ENCODE data around the gene CATSPERZ.
"Not testable (repeated sequence)": the region's sequence is repeated elsewhere in the genome, so short reads cannot be mapped to it uniquely, and the experiment has no call there.

CATSPERZ gene

DNA sequence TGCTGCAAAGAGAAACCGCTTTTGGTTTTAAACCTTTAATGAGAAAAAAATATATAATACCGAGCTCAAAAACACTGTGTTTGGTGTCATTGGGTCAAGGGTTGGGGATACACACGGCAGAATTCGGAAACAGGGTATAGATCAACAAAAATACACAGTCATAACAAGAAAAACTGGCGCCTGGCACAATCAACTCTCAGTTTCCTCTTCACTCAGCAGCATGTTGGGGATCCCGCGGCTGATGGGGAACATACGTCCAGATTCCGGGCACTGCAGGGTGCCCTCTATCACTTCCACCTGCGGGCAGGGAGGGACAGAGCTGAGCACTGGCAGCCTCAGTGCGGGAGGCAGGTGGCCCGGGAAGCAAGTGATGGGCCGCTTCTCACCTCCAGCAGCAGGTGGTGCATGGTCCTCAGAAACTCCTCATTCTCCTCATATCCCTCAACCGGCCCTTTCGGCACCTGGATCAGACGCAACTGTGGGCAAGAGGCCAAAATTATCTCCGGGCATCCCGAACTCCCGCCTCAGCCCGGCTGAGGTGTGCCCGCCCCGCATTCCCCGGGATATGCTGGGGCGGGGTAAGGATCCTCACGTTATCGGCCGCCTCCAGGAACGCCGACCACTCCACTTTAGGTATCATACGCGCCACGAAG is 16.6 kb downstream of the CATSPERZ start:
- peak overlapping the region; percentile 95 for H3K4me3 ChIP-seq (ENCODE audit: low read depth, low read length)

DNA sequence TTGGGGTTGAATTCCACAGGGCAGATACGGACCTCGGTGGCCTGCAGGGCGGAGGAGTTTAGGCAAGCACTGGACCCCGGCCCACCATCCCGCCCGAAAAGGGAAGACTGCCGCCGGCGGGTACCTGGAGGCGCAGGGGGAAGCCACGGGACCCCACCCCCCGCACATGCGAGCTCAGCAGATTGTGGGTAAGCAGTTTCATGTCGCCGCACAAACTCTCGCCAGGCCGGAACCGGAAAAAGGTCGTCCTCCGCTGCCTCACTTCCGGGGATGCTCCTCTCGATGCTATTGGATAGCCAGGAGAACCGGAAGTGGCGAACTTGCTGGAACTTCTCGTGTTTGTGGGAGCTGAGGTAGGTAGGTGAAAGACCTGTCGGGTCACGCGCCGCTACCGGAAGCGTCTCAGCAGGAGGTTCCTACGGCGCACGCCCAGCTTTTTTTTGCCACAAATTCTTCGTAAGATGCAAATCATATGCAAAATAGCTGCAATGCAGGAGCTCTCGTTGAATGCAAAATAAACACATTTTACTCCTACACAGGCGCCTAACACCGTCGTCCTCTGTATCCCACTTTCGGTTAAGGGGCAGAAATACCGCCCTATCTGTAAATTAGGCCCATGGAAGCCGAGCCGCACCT is 17.3 kb downstream of the CATSPERZ start, which contains the start of gene TRMT112:
Gene TRMT112, minus strand, starts transcription at position 235 of the 636 bp plus-strand sequence. Its CDS starts 33 bp downstream, at position 202.
- H3K4me3 ChIP-seq (ENCODE audit: low read depth, low read length), result peak within 1 kb of the TSS; percentile 95

DNA sequence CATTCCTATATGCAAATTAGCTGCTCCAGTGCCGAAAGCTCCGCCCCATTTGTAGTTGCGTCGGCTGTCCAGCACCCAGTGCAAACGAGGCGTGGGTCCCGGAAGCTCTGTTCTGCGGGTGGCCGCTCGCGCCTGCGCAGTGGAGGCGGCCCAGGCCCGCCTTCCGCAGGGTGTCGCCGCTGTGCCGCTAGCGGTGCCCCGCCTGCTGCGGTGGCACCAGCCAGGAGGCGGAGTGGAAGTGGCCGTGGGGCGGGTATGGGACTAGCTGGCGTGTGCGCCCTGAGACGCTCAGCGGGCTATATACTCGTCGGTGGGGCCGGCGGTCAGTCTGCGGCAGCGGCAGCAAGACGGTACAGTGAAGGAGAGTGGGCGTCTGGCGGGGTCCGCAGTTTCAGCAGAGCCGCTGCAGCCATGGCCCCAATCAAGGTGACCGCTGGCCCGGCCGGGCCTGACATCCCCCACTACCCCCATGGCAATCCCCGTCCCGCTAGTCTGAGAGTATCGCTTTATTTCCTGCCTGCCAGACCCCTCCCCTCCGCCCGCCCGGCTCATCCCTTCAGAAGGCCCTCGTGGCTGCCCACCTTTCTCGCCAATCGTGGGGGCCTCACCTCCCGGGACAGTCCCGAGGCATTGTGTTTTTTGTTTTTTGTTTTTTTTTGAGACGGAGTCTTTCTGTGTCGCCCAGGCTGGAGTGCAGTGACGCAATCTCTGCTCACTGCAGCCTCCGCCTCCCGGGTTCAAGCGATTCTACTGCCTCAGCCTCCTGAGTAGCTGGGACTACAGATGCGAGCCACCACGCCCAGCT is 18.0 kb downstream of the CATSPERZ start, which contains the start of gene PRDX5:
Gene PRDX5, plus strand, starts transcription at position 161 of the 805 bp plus-strand sequence. Its CDS starts 95 bp downstream, at position 256.
- peak within 1 kb of the TSS; percentile 95 for H3K4me3 ChIP-seq (ENCODE audit: low read depth, low read length)

DNA sequence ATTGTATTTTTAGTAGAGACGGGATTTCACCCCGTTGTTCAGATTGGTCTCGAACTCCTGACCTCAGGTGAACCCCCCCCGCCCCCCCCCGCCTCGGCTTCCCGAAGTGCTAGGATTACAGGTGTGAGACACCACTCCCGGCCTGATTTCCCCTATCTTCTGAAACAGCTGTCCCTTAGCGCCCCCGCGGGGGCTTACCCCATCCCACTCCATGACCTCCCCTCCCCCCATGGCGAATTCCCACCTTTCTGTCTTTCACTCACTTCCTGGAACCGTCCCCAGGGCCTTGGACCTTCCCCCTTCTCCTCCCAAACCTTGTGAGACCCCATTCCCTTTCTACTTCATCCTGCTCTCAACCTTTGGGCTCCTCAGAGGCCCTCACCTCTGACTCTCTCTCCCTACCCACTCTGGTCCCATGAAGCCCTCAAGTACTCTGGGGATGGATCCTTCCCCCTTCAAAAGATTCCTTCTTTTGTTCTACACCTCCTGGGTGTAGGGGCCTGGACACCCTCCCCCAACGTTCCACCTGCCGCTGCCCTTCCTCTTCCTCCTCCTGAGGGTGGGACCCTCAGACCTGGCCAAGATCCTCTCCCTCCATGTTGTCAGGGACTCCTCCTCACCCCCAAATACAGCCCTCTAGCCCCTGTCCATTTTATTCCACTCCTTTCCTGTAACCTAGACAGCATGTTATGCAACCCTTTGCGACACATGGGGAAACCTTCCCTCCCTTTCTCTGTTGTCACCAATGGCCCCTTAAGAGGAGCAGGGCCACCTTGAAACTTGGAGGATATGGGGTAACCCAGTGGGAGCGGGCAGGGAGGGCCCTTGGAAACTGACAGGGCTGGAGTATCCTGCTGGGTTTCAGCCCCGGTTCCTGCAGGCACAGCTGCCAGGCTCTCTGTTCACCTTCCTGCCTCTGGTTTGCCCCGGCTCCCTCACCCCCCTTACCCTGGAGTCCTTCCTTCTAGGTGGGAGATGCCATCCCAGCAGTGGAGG is 18.9 kb downstream of the CATSPERZ start:
- peak overlapping the region; percentile 95 for H3K4me3 ChIP-seq (ENCODE audit: low read depth, low read length)

DNA sequence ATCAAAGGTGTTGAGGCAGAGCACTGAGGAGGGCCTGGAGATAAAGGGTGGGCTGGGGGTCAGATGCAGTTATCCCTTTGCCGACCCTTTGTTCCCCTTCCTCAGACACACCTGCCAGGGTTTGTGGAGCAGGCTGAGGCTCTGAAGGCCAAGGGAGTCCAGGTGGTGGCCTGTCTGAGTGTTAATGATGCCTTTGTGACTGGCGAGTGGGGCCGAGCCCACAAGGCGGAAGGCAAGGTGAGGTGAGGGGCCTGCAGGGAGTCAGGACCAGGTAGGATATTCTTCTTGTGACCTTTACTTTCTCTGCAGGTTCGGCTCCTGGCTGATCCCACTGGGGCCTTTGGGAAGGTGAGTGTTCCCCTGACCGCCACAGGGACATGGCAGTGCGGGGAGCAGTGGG is 20.4 kb downstream of the CATSPERZ start:
- no peak overlapping the region for H3K4me3 ChIP-seq (ENCODE audit: low read depth, low read length)

DNA sequence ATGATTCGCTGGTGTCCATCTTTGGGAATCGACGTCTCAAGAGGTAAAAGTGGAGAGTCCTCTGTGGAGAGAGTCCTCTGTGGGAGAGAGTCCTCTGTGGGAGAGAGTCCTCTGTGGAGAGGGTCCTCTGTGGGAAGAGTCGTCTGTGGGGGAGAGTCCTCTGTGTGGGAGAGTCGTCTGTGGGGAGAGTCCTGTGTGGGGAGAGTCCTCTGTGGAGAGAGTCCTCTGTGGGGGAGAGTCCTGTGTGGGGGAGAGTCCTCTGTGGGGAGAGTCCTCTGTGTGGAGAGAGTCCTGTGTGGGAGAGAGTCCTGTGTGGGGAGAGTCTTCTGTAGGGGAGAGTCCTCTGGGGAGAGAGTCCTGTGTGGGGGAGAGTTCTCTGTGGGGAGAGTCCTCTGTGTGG is 20.9 kb downstream of the CATSPERZ start:
- no peak overlapping the region for H3K4me3 ChIP-seq (ENCODE audit: low read depth, low read length)

DNA sequence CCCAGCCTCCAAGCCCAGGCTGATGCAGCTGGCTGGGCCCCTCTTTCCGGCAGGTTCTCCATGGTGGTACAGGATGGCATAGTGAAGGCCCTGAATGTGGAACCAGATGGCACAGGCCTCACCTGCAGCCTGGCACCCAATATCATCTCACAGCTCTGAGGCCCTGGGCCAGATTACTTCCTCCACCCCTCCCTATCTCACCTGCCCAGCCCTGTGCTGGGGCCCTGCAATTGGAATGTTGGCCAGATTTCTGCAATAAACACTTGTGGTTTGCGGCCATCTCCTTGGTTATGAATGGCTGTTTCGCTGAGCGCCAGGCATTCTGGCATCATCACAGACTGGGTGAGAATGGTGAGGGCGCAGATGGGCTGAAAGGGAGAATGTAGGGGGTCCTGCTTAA is 21.4 kb downstream of the CATSPERZ start:
- no peak overlapping the region for H3K4me3 ChIP-seq (ENCODE audit: low read depth, low read length)

DNA sequence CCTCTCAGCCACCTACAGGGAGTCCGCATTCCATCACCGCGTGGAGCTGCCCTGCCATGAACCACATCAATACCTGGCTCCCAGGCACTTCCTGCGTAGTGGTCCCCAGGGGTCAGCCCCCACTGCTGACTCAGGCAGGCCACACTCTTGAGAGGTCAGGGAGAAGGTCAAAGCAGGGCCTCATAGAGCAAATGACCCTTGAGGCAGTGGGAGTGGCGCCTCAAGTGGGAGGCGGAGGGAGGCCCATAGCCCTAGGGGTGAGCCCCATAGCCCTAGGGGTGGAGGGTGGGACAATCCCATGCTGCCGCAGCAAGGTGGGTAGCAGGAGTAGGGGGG is 22.7 kb downstream of the CATSPERZ start:
- no peak overlapping the region for H3K4me3 ChIP-seq (ENCODE audit: low read depth, low read length)

DNA sequence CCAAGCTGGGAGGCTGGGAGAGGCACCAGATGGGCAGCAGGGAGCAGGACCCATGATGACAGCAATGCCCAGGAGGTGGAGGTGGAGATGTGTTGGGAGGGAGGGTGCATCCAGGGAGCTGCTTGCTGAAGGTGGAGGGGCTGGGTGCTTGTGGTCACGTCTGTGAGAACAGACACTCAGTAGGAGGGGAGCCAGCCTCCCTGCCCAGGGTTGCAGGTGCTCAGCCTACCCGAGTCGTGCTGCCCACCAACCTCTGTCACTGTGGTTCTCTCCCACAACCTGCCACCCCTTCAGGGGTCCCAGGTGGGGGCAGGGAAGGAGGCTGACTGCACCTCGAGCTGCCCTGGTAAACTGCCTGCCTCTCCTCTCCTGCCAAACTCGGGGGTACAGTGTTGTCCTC is 23.2 kb downstream of the CATSPERZ start:
- no peak overlapping the region for H3K4me3 ChIP-seq (ENCODE audit: low read depth, low read length)

DNA sequence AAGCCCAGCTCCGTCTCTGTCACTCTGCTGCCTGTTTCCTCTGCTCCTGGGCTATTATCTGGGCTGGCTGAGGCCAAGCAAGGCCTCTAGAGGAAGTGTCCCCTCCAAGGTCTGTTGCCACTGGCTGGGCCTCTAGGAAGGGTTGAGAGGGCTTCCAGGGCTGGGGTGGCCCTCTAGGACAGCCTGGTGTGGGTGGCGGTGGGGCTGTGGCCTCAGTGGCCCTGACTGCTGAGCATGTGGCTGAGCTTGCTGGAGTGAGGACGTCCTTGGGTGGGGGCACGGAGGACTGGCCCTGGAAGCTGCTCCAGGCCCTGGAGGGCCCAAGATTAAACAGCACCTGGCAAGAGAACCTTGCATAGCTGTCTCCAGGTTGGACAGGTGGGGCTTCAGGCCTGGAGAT is 23.8 kb downstream of the CATSPERZ start:
- H3K4me3 ChIP-seq (ENCODE audit: low read depth, low read length), result not testable (repeated sequence)

DNA sequence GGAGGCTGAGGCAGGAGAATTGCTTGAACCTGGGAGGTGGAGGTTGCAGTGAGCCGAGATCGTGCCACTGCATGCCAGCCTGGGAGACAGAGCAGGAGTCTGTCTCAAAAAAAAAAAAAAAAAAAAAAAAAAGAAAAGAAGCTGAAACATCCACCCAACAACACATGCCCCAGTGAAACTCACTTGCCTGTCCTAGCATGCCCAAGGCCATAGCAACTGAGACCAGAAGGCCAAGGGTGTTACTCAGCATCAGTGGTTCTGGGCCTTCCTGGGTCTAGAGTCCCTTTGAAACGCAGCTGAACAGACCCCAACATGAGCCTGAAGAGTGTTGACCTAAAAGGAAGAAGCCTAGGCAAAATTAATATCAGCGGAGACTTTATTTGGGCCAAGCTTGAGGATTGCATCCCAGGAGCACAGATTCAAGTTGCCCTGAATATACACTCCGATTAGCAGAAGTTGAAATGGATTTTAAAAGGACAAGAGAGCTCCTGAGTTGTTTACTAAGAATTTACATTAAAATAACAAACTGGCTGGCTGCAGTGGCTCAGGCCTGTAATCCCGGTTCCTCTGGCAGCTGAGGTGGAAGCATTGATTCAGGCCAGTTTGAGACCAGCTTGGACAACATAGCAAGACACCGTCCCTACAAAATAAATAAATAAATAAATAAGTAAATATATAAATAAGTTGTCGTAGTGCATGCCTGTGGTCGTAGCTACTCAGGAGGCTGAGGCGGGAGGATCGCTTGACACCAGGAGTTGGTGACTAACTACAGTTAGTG is 24.7 kb downstream of the CATSPERZ start:
- no peak overlapping the region for H3K4me3 ChIP-seq (ENCODE audit: low read depth, low read length)

DNA sequence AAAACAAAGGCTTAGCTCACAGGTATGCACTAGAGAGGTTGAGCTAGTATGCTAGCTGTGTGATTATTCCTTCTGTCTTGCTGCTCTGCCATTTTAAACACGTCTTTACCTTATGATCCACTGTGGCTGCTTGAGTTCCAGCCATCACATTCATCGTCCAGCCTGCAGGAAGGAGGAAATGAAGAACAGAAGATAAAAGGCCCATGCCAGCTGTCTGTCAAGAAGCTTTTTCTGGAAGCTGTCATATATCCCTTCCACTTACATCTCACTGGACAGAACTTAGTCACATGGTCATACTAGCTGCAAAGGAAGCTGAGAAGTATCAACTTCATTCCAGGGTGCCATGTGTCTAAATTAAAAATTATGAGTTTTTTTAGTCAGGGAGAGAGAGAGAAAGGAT is 27.2 kb downstream of the CATSPERZ start:
- H3K4me3 ChIP-seq (ENCODE audit: low read depth, low read length), result no peak overlapping the region

DNA sequence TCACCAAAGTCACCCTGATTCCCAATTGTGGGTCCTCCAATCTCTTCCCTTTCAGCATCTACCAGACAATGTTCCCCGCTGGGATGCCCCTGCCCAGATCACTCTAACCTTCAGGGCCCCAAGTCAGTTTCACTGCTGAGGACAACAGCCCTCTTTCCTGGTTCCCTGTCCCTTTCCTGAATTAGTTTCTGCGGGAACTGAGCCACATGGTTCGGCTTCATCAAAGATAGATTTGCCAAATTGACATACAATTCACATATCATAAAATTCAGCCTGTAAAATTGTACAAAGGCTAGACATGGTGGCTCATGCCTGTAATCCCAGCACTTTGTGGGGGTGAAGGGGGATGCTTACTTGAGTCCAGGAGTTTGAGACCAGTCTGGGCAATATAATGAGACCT is 27.8 kb downstream of the CATSPERZ start:
- H3K4me3 ChIP-seq (ENCODE audit: low read depth, low read length), result no peak overlapping the region

DNA sequence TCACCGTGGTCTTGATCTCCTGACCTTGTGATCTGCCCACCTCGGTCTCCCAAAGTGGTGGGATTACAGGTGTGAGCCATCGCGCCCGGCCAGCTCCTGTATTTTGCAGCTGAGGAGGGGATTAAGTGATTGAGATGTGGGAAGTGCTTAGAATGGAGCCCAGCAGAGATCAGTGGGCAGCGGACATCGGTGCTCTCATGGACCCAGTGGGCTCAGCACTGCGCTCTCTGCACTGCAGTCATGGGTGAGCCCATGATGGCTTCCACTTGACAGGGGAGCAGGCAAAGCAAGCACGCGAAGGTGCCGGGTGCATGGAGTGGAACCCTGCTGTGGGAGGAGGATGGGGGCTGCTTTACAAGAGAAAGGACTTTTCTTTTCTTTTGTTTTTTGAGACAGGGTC is 30.7 kb downstream of the CATSPERZ start:
- no peak overlapping the region for H3K4me3 ChIP-seq (ENCODE audit: low read depth, low read length)

DNA sequence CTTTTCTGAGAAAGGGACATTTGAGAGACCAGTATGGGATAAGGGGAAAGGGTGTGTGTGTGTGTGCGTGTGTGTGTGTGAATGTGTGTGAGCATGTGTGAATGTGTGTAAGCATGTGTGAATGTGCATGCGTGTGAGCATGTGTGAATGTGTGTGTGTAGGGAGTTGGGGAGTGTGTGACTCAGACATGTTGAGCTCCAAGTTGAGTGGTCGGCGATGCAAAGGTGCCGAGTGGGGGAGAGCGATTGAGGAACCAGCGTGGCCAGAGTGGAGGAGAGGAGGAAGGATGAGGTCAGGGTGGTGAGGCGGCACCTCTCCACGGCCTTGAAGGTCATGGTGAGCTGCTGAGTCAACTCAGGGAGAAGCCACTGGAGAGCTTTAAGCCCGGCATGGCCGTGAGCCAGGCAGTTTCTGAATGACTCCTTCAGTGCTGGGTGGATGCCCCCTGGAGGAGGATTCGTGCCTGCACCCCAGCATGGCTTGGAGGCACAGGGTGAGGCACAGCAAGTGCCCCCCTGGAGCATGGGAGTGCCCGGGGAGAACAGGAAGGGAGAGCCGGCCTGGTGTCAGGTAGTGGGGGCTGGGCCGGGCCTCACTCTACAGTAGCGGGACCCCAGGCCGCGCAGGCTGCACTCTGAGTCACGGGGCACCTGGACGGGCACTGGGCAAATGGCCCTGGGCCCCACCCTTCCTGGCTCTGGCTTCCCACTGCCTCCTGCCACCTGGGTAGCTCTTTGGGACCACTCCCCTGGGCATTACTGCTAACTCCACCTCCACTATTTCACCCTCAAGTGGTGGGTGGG is 31.6 kb downstream of the CATSPERZ start:
- H3K4me3 ChIP-seq (ENCODE audit: low read depth, low read length), result no peak overlapping the region

DNA sequence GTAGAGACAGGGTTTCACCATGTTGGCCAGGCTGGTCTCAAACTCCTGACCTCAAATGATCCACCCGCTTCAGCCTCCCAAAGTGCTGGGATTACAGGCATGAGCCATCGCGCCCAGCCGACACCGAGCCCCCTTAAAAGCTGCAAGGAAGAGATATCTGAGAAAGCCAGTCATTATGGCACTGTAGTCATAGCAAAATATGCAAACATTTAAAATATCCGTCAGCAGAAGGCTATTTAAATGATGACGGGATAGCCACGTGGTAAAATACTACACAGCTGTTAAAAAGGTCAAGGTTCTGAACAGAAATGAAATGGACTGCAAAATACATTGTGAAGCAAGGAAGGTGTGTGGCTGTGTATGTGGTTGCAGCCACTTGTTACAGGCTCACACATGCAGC is 33.4 kb downstream of the CATSPERZ start:
- H3K4me3 ChIP-seq (ENCODE audit: low read depth, low read length), result no peak overlapping the region

DNA sequence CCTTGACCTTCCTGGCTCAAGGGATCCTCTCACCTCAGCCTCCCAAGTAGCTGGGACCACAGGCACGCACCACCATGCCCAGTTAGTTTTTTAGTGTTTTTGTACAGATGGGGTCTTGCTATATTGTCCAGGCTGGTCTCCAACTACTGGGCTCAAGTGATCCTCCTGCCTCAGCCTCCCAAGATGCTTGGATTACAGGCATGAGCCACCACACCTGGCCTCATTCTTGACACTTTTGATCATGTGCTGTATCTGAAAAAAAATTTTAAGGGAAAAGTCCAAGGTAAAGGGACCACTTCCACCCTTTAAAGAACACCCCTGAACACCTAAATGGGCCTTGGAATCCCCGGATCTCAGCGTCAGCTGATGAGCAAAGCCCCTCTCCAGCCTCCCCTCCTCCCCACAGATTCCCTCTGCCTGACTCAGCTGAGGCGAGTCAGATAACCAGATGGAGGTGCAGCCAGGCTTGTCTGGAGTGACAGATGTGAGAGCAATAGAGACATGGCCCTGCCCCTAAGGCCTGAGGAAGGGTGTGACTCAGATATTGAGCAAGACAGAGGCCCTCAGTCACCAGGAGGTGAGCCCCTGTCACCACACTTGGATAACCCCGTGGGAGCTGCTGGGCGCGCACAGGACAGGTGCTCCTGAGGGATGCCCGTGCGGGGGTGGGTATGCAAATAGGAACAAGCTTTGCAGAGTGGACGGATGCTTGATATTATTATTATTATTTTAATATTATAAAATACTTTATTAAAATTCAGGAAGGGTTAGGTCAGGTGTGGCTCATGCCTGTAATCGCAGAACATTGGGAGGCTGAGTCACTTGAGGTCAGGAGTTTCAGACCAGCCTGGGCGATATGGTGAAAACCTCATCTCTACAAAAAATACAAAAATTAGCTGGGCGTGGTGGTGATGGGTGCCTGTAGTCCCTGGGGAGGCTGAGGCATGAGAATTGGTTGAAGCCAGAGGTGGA is 34.9 kb downstream of the CATSPERZ start:
- H3K4me3 ChIP-seq (ENCODE audit: low read depth, low read length), result no peak overlapping the region

Measured in iPS-11a (cell line).